Measurements from ENCODE around the gene TMEM225B.
"Not testable (repeated sequence)": the region's sequence is repeated elsewhere in the genome, so short reads cannot be mapped to it uniquely, and the experiment has no call there.

TMEM225B gene

DNA sequence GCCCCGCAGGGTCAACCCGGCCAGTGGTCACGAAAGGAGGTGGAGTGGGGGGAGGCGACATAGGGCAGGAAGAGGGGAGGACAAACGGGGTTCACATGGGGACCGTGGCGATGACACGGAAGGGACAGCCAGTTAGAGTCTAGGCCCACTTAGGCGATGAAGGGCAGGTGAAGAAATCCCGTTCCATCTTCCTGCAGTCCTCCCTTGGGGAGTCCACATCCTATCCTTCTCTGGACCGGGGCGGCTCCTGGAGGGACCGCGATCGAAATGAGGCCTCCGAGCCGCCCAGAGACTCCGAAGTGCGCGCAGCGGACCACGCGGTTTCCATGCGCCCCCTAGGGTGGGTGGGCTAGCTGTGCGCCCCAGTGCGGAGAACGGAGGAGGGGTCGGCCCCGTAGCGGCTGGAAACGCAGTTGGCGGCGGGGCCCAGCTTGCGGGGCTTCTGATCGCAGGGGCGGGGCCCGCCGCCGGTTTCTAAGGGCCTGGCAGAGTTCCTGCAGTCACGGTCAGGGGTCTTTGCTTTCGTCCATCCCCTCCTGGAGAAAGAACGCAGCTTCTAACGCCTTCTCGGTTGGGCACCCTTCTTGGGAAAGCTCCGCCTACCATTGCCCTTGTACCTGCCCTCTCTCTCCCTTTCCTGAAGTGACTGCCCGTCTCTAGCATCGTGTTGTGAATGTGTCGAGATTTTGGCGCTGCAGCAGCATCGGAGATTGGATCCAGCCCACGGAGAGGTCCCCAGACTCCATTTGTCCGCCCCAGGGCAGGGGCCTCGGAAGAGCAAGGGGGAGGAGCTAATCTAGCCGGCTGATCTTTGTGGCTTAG is 17.9 kb upstream of the TMEM225B start:
- Histone ChIP-seq H3K4me1 (ENCODE audit: low read length) (no peaks in the 10 kb centered on the region), H3K27ac (ENCODE audit: low read length) (no peak overlapping the region), H3K79me2 (ENCODE audit: low read length) (no peaks in the 10 kb centered on the region), H3K27me3 (ENCODE audit: low read depth, low read length) (no peaks in the 10 kb centered on the region), H3K4me2 (ENCODE audit: low read length) (peak overlapping the region; percentile 24), H2AFZ (ENCODE audit: low read depth, low read length) (no peak overlapping the region), H3K36me3 (replicated peaks; ENCODE audit: low read depth, low read length) (no peaks in the 10 kb centered on the region), H3K4me3 (ENCODE audit: low read length) (peak overlapping the region; percentile 43; the same call in 1 of the 2 replicates), H4K20me1 (ENCODE audit: insufficient read depth, low read length) (no peaks in the 10 kb centered on the region), H3K9me3 (ENCODE audit: insufficient read depth, low read length) (no peaks in the 10 kb centered on the region), H3K9ac (ENCODE audit: low read length) (no peak overlapping the region)
- TF ChIP-seq, protein P1, sequence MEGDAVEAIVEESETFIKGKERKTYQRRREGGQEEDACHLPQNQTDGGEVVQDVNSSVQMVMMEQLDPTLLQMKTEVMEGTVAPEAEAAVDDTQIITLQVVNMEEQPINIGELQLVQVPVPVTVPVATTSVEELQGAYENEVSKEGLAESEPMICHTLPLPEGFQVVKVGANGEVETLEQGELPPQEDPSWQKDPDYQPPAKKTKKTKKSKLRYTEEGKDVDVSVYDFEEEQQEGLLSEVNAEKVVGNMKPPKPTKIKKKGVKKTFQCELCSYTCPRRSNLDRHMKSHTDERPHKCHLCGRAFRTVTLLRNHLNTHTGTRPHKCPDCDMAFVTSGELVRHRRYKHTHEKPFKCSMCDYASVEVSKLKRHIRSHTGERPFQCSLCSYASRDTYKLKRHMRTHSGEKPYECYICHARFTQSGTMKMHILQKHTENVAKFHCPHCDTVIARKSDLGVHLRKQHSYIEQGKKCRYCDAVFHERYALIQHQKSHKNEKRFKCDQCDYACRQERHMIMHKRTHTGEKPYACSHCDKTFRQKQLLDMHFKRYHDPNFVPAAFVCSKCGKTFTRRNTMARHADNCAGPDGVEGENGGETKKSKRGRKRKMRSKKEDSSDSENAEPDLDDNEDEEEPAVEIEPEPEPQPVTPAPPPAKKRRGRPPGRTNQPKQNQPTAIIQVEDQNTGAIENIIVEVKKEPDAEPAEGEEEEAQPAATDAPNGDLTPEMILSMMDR (IDR thresholded peaks at IDR 0.05; ENCODE audit: low read depth, low read length) = no peak

DNA sequence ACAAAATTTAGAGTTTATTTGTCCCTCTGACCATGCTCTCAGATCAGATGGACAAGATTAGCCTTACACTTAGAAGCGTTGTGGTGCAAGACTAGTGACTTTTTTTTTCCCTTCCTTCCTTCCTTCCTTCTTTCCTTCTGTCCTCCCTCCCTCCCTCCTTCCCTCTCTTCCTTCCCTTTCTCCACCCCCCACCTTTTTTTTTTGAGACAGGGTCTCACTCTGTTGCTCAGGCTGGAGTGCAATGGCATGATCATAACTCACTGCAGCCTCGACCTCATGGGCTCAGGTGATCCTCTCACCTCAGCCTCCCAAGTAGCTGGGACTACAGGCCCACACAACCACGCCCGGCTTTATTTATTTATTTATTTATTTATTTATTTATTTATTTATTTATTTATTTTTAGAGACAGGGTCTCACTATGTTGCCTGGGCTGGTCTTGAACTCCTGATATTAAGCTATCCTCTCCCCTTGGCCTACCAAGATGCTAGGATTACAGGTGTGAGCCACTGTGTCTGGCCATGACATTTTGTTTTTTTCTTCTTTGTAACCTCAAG is 17.2 kb upstream of the TMEM225B start:
- H3K9me3 ChIP-seq (ENCODE audit: insufficient read depth, low read length); H3K4me1 ChIP-seq (ENCODE audit: low read length); H3K36me3 ChIP-seq (replicated peaks; ENCODE audit: low read depth, low read length); H3K27me3 ChIP-seq (ENCODE audit: low read depth, low read length); H3K9ac ChIP-seq (ENCODE audit: low read length); H3K79me2 ChIP-seq (ENCODE audit: low read length); H3K27ac ChIP-seq (ENCODE audit: low read length); H4K20me1 ChIP-seq (ENCODE audit: insufficient read depth, low read length); H2AFZ ChIP-seq (ENCODE audit: low read depth, low read length): not testable (repeated sequence)
- peak overlapping the region; percentile 24; the same call in 1 of the 2 replicates for H3K4me2 ChIP-seq (ENCODE audit: low read length)
- peak overlapping the region; percentile 43; the same call in 1 of the 2 replicates for H3K4me3 ChIP-seq (ENCODE audit: low read length)

DNA sequence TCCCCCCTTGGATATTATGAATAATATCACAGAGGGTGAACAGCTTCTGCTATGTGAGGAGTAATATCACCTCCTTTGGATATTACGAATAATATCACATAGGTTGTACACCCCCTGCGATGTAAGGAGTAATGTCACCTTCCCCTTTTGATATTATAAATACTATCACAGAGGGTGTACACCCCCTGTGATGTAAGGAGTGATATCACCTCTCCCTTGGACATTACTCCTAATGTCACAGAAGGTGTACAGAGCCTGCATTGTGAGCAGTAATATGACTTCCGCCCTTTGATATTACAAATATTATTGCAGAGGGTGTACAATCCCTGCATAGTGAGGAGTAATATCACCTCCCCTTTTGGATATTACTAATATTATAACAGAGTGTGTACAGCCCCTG is 9.2 kb upstream of the TMEM225B start:
- Histone ChIP-seq H3K4me2 (ENCODE audit: low read length) (no peak overlapping the region), H3K79me2 (ENCODE audit: low read length) (no peaks in the 10 kb centered on the region), H3K27me3 (ENCODE audit: low read depth, low read length) (no peaks in the 10 kb centered on the region), H4K20me1 (ENCODE audit: insufficient read depth, low read length) (no peaks in the 10 kb centered on the region), H3K4me3 (ENCODE audit: low read length) (no peak overlapping the region), H3K4me1 (ENCODE audit: low read length) (no peaks in the 10 kb centered on the region), H3K9me3 (ENCODE audit: insufficient read depth, low read length) (no peaks in the 10 kb centered on the region), H3K27ac (ENCODE audit: low read length) (no peak overlapping the region), H2AFZ (ENCODE audit: low read depth, low read length) (no peak overlapping the region), H3K36me3 (replicated peaks; ENCODE audit: low read depth, low read length) (no peaks in the 10 kb centered on the region), H3K9ac (ENCODE audit: low read length) (no peak overlapping the region)
- TF ChIP-seq, protein P1 (IDR thresholded peaks at IDR 0.05; ENCODE audit: low read depth, low read length) = no peak
- no peak for TF ChIP-seq EZH2phosphoT487 (IDR thresholded peaks at IDR 0.05; ENCODE audit: low read depth)

DNA sequence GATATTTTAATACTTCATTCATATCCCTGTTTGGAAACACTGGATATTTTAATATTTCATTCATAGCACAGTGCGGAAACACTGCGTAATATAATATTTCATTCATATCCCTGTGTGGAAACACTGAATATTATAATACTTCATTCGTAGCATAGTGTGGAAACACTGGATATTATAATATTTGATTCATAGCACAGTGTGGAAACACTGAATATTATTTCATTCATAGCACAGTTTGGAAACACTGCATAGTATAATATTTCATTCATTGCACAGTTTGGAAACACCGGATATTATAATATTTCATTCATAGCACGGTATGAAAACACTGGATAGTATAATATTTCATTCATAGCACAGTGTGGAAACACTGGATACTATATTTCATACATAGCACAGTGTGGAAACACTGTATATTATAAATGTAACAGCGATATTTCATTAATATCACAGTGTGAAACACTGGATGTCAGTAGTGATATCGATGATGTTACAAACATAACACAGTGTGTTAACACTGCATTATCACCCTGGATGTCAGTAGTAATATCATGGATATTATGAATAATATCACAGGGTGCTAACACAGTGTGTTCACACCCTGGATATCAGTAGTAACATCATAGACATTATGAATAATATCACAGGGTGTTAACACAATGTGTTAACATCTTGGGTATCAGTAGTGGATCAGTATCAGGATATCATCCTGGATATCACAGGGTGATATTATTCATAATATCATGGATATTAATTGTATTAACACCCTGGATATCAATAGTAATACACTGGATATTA is 2.9 kb upstream of the TMEM225B start:
- H3K4me3 ChIP-seq (ENCODE audit: low read length) = no peak overlapping the region
- no peaks in the 10 kb centered on the region for H3K9me3 ChIP-seq (ENCODE audit: insufficient read depth, low read length)
- no peak overlapping the region for H2AFZ ChIP-seq (ENCODE audit: low read depth, low read length)
- H3K27me3 ChIP-seq (ENCODE audit: low read depth, low read length) = no peaks in the 10 kb centered on the region; the same call in 1 of the 2 replicates
- no peaks in the 10 kb centered on the region for H3K4me1 ChIP-seq (ENCODE audit: low read length)
- no peaks in the 10 kb centered on the region for H3K79me2 ChIP-seq (ENCODE audit: low read length)
- no peak overlapping the region for H3K9ac ChIP-seq (ENCODE audit: low read length)
- no peaks in the 10 kb centered on the region for H4K20me1 ChIP-seq (ENCODE audit: insufficient read depth, low read length)
- TF ChIP-seq EZH2phosphoT487 (IDR thresholded peaks at IDR 0.05; ENCODE audit: low read depth) = no peak
- TF ChIP-seq, protein P1 (IDR thresholded peaks at IDR 0.05; ENCODE audit: low read depth, low read length) = no peak
- no peak overlapping the region for H3K4me2 ChIP-seq (ENCODE audit: low read length)
- no peaks in the 10 kb centered on the region for H3K36me3 ChIP-seq (replicated peaks; ENCODE audit: low read depth, low read length)
- no peak overlapping the region for H3K27ac ChIP-seq (ENCODE audit: low read length)

Measured in OCI-LY3 (cell line).